Hematopoietic multipotent progenitor cell treated with erythropoietin and hydrocortisone succinate and interleukin-3 and kit ligand, for 4 days (in vitro differentiated cells): ENCODE data around the gene CIRBP.

Experiments
- DNase-seq: peaks from one replicate; pipeline ENCODE4 v3.0.0-alpha.2; 2015

Gene CIRBP

GRCh38 chr19:1282588-1283206, 13.6 kb downstream of the CIRBP start:
- DNase-seq, result no peak

GRCh38 chr19:1283207-1283916, 14.2 kb downstream of the CIRBP start:
- DNase-seq, result no peak

- no peak for DNase-seq
Measured at GRCh38 chr19:1283917-1284292, 14.8 kb downstream of the CIRBP start.

GRCh38 chr19:1284293-1284978, 15.3 kb downstream of the CIRBP start:
- DNase-seq, result no peak

- DNase-seq, result no peak
Measured at GRCh38 chr19:1284979-1285736, 16.0 kb downstream of the CIRBP start.

- no peak for DNase-seq
Measured at GRCh38 chr19:1285737-1286360, 16.7 kb downstream of the CIRBP start, which contains the start of gene EFNA2. Gene EFNA2, plus strand, starts transcription at chr19:1285873. Its CDS starts 296 bp downstream, at chr19:1286169.

GRCh38 chr19:1286487-1287353, 17.6 kb downstream of the CIRBP start:
- no peak for DNase-seq

GRCh38 chr19:1287354-1288225, 18.5 kb downstream of the CIRBP start:
- DNase-seq, result no peak

GRCh38 chr19:1288226-1288612, 19.1 kb downstream of the CIRBP start:
- no peak for DNase-seq

GRCh38 chr19:1288833-1289685, 19.9 kb downstream of the CIRBP start:
- no peak for DNase-seq

- DNase-seq, result no peak
Measured at GRCh38 chr19:1289686-1290025, 20.5 kb downstream of the CIRBP start.

- DNase-seq, result no peak
Measured at GRCh38 chr19:1290196-1290702, 21.1 kb downstream of the CIRBP start.

GRCh38 chr19:1290703-1291651, 21.8 kb downstream of the CIRBP start:
- DNase-seq, result no peak

- no peak for DNase-seq
Measured at GRCh38 chr19:1291761-1292418, 22.8 kb downstream of the CIRBP start.

- DNase-seq, result no peak
Measured at GRCh38 chr19:1292419-1293151, 23.5 kb downstream of the CIRBP start.

- no peak for DNase-seq
Measured at GRCh38 chr19:1293782-1294604, 24.9 kb downstream of the CIRBP start.
